CMK (cell line): ENCODE measurements around the gene HSPB6.

Experiments
- DNase-seq: peaks from one replicate; pipeline ENCODE4 v3.0.0-alpha.2; 2010; ENCODE audit warnings: low read depth

HSPB6 gene

GRCh38 chr19:35744430-35745327, 12.2 kb downstream of the HSPB6 start:
- DNase-seq, result peak; percentile 86

GRCh38 chr19:35743640-35744429, 13.0 kb downstream of the HSPB6 start:
- no peak for DNase-seq

- DNase-seq, result no peak
Measured at GRCh38 chr19:35742121-35742724, 14.6 kb downstream of the HSPB6 start, which contains the start of gene IGFLR1. Gene IGFLR1, minus strand, starts transcription at chr19:35742452. Its CDS starts 1,272 bp downstream, at chr19:35741180.

GRCh38 chr19:35741203-35741515, 15.7 kb downstream of the HSPB6 start:
- DNase-seq, result no peak

GRCh38 chr19:35740423-35741202, 16.2 kb downstream of the HSPB6 start:
- DNase-seq, result peak; percentile 89

- no peak for DNase-seq
Measured at GRCh38 chr19:35740108-35740422, 16.8 kb downstream of the HSPB6 start.

- DNase-seq, result no peak
Measured at GRCh38 chr19:35739275-35740107, 17.3 kb downstream of the HSPB6 start.

GRCh38 chr19:35738887-35739229, 18.0 kb downstream of the HSPB6 start:
- no peak for DNase-seq

- DNase-seq, result no peak
Measured at GRCh38 chr19:35738021-35738886, 18.6 kb downstream of the HSPB6 start.

- no peak for DNase-seq
Measured at GRCh38 chr19:35736913-35737886, 19.6 kb downstream of the HSPB6 start.

- DNase-seq, result no peak
Measured at GRCh38 chr19:35734889-35735288, 21.9 kb downstream of the HSPB6 start.

- no peak for DNase-seq
Measured at GRCh38 chr19:35734273-35734672, 22.6 kb downstream of the HSPB6 start.

GRCh38 chr19:35733180-35734125, 23.4 kb downstream of the HSPB6 start:
- DNase-seq, result no peak

- no peak for DNase-seq
Measured at GRCh38 chr19:35732540-35733179, 24.2 kb downstream of the HSPB6 start.

GRCh38 chr19:35731779-35732405, 24.9 kb downstream of the HSPB6 start:
- DNase-seq, result no peak

GRCh38 chr19:35731353-35731752, 25.5 kb downstream of the HSPB6 start:
- DNase-seq, result no peak

- no peak for DNase-seq
Measured at GRCh38 chr19:35730326-35730725, 26.5 kb downstream of the HSPB6 start.
